Natural killer cell (primary cell): Measurements from ENCODE around the gene CRTC2. TPM values are rescaled to one million over a fixed set of nuclear protein-coding genes. Genes with fewer than 3 reads are reported as not detected.

ENCODE experiments used
- ATAC-seq, 3 donors: fragments of 150-1000 bp in 2 of 3; fragments of 200-7000 bp in 1 of 3; cut with Tn5 transposase; 1 replicate in 1 of 3; 2 replicates in 2 of 3; pipeline ENCODE4 v1.10.0; 2021; ENCODE audit warnings: mild to moderate bottlenecking in 2 of 3, moderate library complexity in 2 of 3
- DNase-seq, 2 donors: peaks; one replicate each; pipeline versions ENCODE4 v3.0.0 to v3.0.0-alpha.2; 2013 to 2021; ENCODE audit warnings: mixed read lengths in 1 of 2
- H3K27ac ChIP-seq: one replicate; pipeline ENCODE4 v1.5.1; 2013; ENCODE audit warnings: mild to moderate bottlenecking, low read length
- H3K27me3 ChIP-seq: one replicate; pipeline ENCODE4 v1.6.1; 2013; ENCODE audit warnings: low read length; ENCODE audit not compliant: control insufficient read depth, insufficient read depth
- H3K36me3 ChIP-seq: one replicate; pipeline ENCODE4 v1.6.1; 2013; ENCODE audit warnings: low read length; ENCODE audit not compliant: control insufficient read depth, insufficient read depth
- H3K4me1 ChIP-seq: one replicate; pipeline ENCODE4 v1.6.1; 2013; ENCODE audit warnings: low read length; ENCODE audit not compliant: control insufficient read depth, insufficient read depth
- H3K4me3 ChIP-seq: one replicate; pipeline ENCODE4 v1.5.1; 2013; ENCODE audit warnings: low read length
- H3K9me3 ChIP-seq: one replicate; pipeline ENCODE4 v1.6.1; 2013; ENCODE audit warnings: low read length; ENCODE audit not compliant: control insufficient read depth, insufficient read depth
- H3K27ac Mint-ChIP-seq, 2 donors: one replicate each; pipeline ENCODE4 v1.8.0; 2022; ENCODE audit warnings: mild to moderate bottlenecking in 2 of 2, mixed read lengths in 2 of 2, moderate library complexity in 1 of 2
- H3K27me3 Mint-ChIP-seq, 2 donors: one replicate each; pipeline ENCODE4 v1.8.0; 2022; ENCODE audit warnings: low read depth in 2 of 2, mixed read lengths in 2 of 2
- H3K36me3 Mint-ChIP-seq: one replicate; pipeline ENCODE4 v1.8.0; 2022; ENCODE audit warnings: mixed read lengths
- H3K4me1 Mint-ChIP-seq, 2 donors: one replicate each; pipeline ENCODE4 v1.8.0; 2022; ENCODE audit warnings: mixed read lengths in 2 of 2
- H3K4me3 Mint-ChIP-seq: one replicate; pipeline ENCODE4 v1.8.0; 2022; ENCODE audit warnings: mild to moderate bottlenecking, moderate library complexity, mixed read lengths
- H3K9me3 Mint-ChIP-seq, 2 donors: one replicate each; pipeline ENCODE4 v1.8.0; 2022; ENCODE audit warnings: mixed read lengths in 2 of 2
- WGBS: methylation state at CpG from one replicate; pipeline ENCODE4 v1.1.7; 2013; ENCODE audit warnings: missing lambda C conversion rate; ENCODE audit not compliant: insufficient coverage; 5-methylcytosine and 5-hydroxymethylcytosine counted together
- intact Hi-C: fragments of 100-400 bp; cut with micrococcal nuclease; formaldehyde crosslinking; loops from one replicate; pipeline ENCODE4 v1.14.2; 2022
- total RNA-seq, 4 donors: library from RNA; stranded (reverse); fragments of 120-200 nt in 1 of 4; gene quantifications; one replicate each; pipeline versions ENCODE4 v1.2.3 to v1.2.4, GENCODE V29; 2013 to 2022
- TF ChIP-seq, protein P1 (sequence below): fragments of 200-600 bp; IDR thresholded peaks from one replicate; pipeline ENCODE4 v1.8.0; 2022; ENCODE audit warnings: antibody characterized with exemption

The CRTC2 gene
- total RNA-seq, 3 donors from 2014 or later (not counting 1 experiment from before 2014, with no cell fraction given), result 144 to 166 (median 154) TPM

DNA sequence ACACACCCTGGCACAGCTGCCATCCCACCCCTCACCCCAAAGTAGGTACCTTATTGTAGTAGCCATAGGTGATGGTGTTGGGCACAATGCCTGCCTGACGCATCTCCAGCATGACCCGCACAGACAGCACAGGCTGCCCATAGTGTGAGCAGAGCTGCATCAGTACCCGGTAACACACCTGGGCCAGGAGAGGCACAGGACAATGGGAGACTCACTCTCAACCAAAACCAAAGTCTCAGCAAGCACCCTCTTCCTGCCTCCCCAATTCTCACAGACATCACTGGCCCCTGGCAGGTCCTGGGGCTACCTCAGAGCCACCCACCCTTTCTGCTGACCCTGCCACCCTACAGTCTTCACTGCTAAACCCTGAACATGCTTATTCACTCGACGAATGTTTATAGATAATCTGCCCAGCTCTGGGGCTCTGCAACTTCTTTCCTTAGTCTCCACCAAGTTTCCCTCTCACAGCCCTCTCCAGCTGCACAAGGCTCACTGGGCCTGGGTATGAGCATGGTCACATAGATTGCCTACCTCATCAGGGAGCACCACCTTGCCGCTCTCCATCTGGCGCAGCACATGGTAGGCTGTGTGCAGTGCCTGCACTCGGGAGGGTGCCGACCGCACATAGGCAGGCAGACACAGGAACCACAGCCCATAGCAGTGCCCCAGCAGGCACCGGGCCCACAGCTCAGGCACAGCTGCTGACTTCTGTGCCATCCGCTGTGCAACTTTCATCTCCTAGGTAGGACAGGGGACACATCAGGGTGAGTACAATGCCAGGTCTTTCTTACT, 22.2 kb downstream of the CRTC2 start:
- Mint-ChIP-seq H3K36me3 (no peaks in the 10 kb centered on the region), H3K27ac (no peak overlapping the region), H3K27me3 (no peaks in the 10 kb centered on the region), H3K4me1 (peaks cover 14 to 28% of the 10 kb centered on the region in 2 donors), H3K4me3 (no peak overlapping the region), H3K9me3 (no peaks in the 10 kb centered on the region)
- TF ChIP-seq, protein P1, sequence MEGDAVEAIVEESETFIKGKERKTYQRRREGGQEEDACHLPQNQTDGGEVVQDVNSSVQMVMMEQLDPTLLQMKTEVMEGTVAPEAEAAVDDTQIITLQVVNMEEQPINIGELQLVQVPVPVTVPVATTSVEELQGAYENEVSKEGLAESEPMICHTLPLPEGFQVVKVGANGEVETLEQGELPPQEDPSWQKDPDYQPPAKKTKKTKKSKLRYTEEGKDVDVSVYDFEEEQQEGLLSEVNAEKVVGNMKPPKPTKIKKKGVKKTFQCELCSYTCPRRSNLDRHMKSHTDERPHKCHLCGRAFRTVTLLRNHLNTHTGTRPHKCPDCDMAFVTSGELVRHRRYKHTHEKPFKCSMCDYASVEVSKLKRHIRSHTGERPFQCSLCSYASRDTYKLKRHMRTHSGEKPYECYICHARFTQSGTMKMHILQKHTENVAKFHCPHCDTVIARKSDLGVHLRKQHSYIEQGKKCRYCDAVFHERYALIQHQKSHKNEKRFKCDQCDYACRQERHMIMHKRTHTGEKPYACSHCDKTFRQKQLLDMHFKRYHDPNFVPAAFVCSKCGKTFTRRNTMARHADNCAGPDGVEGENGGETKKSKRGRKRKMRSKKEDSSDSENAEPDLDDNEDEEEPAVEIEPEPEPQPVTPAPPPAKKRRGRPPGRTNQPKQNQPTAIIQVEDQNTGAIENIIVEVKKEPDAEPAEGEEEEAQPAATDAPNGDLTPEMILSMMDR, result no peak
- ATAC-seq, result no peak
- intact Hi-C loops, result no loop called here
- Histone ChIP-seq H3K36me3 (peaks cover 84% of the 10 kb centered on the region), H3K27ac (no peak overlapping the region), H3K4me3 (no peak overlapping the region), H3K27me3 (no peaks in the 10 kb centered on the region), H3K4me1 (peaks cover under 1% of the 10 kb centered on the region), H3K9me3 (no peaks in the 10 kb centered on the region)
- DNase-seq, result no peak
- WGBS, result 97% methylated on average over 12 of the region's 12 CpGs

DNA sequence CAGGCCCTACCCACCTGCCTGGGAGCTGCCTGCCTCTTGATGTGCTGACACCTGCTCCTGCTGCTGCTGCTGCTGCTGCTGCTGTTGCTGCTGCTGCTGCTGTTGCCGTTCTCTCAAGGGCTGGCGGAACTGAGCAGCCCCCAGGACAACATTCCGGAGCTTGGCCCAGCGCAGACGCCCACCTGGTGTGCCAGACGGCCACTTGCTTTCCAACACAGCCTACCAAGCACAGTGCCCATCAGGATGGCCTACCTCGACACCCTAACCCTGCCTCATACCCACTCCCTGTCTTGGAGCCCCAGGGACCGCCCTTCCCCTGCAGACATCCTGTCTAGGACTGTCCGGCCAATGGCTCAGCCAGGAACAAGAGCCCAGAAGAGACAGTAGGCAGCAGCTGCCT, 23.7 kb downstream of the CRTC2 start:
- TF ChIP-seq, protein P1, result no peak
- DNase-seq (no peak), ATAC-seq (no peak)
- peak overlapping the region in 1 of 2 donors; percentile 49 for H3K27ac Mint-ChIP-seq
- no peaks in the 10 kb centered on the region for H3K9me3 ChIP-seq
- H3K4me1 Mint-ChIP-seq, result peaks cover 3 to 16% of the 10 kb centered on the region in 2 donors
- intact Hi-C loops, result no loop called here
- WGBS, result 98% methylated on average over 9 of the region's 9 CpGs
- H3K9me3 Mint-ChIP-seq, result no peaks in the 10 kb centered on the region
- no peaks in the 10 kb centered on the region for H3K27me3 ChIP-seq
- H3K4me1 ChIP-seq, result no peaks in the 10 kb centered on the region
- H3K36me3 ChIP-seq, result peaks cover 77% of the 10 kb centered on the region
- no peak overlapping the region for H3K4me3 Mint-ChIP-seq
- no peaks in the 10 kb centered on the region for H3K36me3 Mint-ChIP-seq
- no peak overlapping the region for H3K27ac ChIP-seq
- no peak overlapping the region for H3K4me3 ChIP-seq
- H3K27me3 Mint-ChIP-seq, result no peaks in the 10 kb centered on the region

DNA sequence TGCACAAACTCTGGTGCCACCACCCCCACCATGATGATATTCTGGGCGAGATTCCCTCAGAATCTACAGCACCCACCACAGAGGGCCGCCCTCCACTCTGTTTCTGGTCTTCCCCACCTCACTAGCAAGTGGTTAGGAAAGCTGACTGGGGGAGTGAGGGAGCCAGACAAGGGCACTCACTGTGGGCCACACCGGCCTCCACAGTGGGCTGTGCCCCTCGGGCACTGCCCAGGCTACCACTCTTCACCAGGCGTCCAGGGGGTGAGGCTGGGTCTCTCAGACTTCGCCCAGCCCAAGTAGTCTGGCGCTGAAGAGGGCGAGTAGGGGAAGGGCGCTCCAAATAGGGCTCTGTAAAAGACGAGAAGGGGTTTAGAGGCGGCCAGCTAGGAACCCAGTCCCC, 24.5 kb downstream of the CRTC2 start:
- Mint-ChIP-seq H3K4me3 (no peak overlapping the region), H3K9me3 (no peaks in the 10 kb centered on the region), H3K36me3 (no peaks in the 10 kb centered on the region), H3K4me1 (peaks cover under 1 to 11% of the 10 kb centered on the region in 2 donors), H3K27ac (peak overlapping the region in 1 of 2 donors; percentile 49), H3K27me3 (no peaks in the 10 kb centered on the region)
- Histone ChIP-seq H3K27me3 (no peaks in the 10 kb centered on the region), H3K9me3 (no peaks in the 10 kb centered on the region), H3K36me3 (peaks cover 70% of the 10 kb centered on the region), H3K4me3 (no peak overlapping the region), H3K27ac (no peak overlapping the region), H3K4me1 (no peaks in the 10 kb centered on the region)
- intact Hi-C loops, result no loop called here
- 99% methylated on average over 11 of the region's 11 CpGs for WGBS
- TF ChIP-seq, protein P1, result no peak
- no peak for DNase-seq
- no peak for ATAC-seq
